H1 (cell line): ENCODE data around the gene PPY. TPM values are rescaled to one million over a fixed set of nuclear protein-coding genes. Genes with fewer than 3 reads are reported as not detected.
A peak's percentile ranks its signal among the peaks of the same experiment; 100 is the strongest.

Experiments
- CTCF ChIA-PET: fragments of 300-600 bp; sonication (Branson Sonifier 250); formaldehyde crosslinking; loops from one replicate; lab custom pipeline; 2021; ENCODE audit not compliant: partially characterized antibody; lab: Charles Lee
- POLR2A ChIA-PET: fragments of 300-600 bp; sonication (Branson Sonifier 250); formaldehyde crosslinking; loops from one replicate; lab custom pipeline; 2021; ENCODE audit warnings: inconsistent platforms; ENCODE audit not compliant: partially characterized antibody; lab: Charles Lee
- DNase-seq, 2 experiments: peaks; one replicate each; pipeline versions ENCODE4 v3.0.0 to v3.0.0-alpha.2; 2010 to 2022; ENCODE audit warnings: low spot score in 2 of 2, low read depth in 1 of 2, mixed read lengths in 1 of 2
- FAIRE-seq: peaks from 2 replicates; lab custom pipeline; 2011; peaks lifted over from hg19 to GRCh38; lab: Jason Lieb, UNC
- H2AFZ ChIP-seq: 2 replicates; pipeline ENCODE4 v1.8.1; 2012; ENCODE audit warnings: low read length, inconsistent platforms
- H2AK5ac ChIP-seq: 2 replicates; pipeline ENCODE4 v1.6.1; 2013; ENCODE audit warnings: low read depth, low read length
- H2BK120ac ChIP-seq: replicated peaks from 2 replicates; pipeline ENCODE3; 2013; ENCODE audit warnings: low read depth, low read length, inconsistent platforms
- H2BK12ac ChIP-seq: 2 replicates; pipeline ENCODE4 v1.6.1; 2013; ENCODE audit warnings: low read depth, low read length
- H2BK15ac ChIP-seq: 2 replicates; pipeline ENCODE4 v1.6.1; 2013; ENCODE audit warnings: low read length
- H2BK20ac ChIP-seq: 2 replicates; pipeline ENCODE4 v1.6.1; 2013; ENCODE audit warnings: low read length
- H2BK5ac ChIP-seq: 2 replicates; pipeline ENCODE4 v1.6.1; 2013; ENCODE audit warnings: low read depth, low read length
- H3K14ac ChIP-seq: 2 replicates; pipeline ENCODE4 v1.6.1; 2013; ENCODE audit warnings: inconsistent platforms; ENCODE audit not compliant: insufficient read length
- H3K18ac ChIP-seq: 2 replicates; pipeline ENCODE4 v1.6.1; 2013; ENCODE audit warnings: low read length; ENCODE audit errors: extremely low read depth
- H3K23ac ChIP-seq: 2 replicates; pipeline ENCODE4 v1.6.1; 2013; ENCODE audit warnings: inconsistent platforms; ENCODE audit not compliant: insufficient read length
- H3K23me2 ChIP-seq: 2 replicates; pipeline ENCODE4 v1.6.1; 2013; ENCODE audit warnings: low read depth, low read length
- H3K27ac ChIP-seq: 2 replicates; pipeline ENCODE4 v1.6.1; 2011; ENCODE audit warnings: low read depth, low read length, inconsistent platforms
- H3K27me3 ChIP-seq, 4 experiments: replicated peaks in 1 of 4; 1 replicate in 1 of 4; 2 replicates in 3 of 4; pipeline versions ENCODE4 v1.6.1 to v1.8.1; 2011 to 2013; ENCODE audit warnings: low read length in 3 of 4, mild to moderate bottlenecking in 3 of 4, inconsistent platforms in 2 of 4, mixed read lengths in 2 of 4, moderate library complexity in 1 of 4; ENCODE audit not compliant: control insufficient read depth in 3 of 4, insufficient read depth in 3 of 4; ENCODE audit errors: extremely low read depth in 1 of 4
- H3K36me3 ChIP-seq, 4 experiments: 2 replicates each; pipeline versions ENCODE4 v1.6.1 to v1.8.1; 2011 to 2013; ENCODE audit warnings: mild to moderate bottlenecking in 4 of 4, low read length in 3 of 4, moderate library complexity in 2 of 4, control low read depth in 1 of 4, inconsistent platforms in 1 of 4; ENCODE audit not compliant: insufficient read depth in 4 of 4, control insufficient read depth in 2 of 4
- H3K4ac ChIP-seq: replicated peaks from 2 replicates; pipeline ENCODE3; 2013; ENCODE audit warnings: low read length, low read depth, mixed read lengths, inconsistent platforms; ENCODE audit not compliant: insufficient read length
- H3K4me1 ChIP-seq, 4 experiments: replicated peaks in 1 of 4; 1 replicate in 1 of 4; 2 replicates in 3 of 4; pipeline versions ENCODE4 v1.6.1 to v1.8.1; 2011 to 2013; ENCODE audit warnings: low read length in 3 of 4, inconsistent platforms in 2 of 4, mixed read lengths in 1 of 4; ENCODE audit not compliant: insufficient read depth in 4 of 4, control insufficient read depth in 3 of 4
- H3K4me2 ChIP-seq, 2 experiments: 2 replicates each; pipeline versions ENCODE4 v1.6.1 to v1.8.1; 2011 to 2013; ENCODE audit warnings: low read depth in 2 of 2, low read length in 2 of 2, control low read depth in 1 of 2, inconsistent platforms in 1 of 2, mild to moderate bottlenecking in 1 of 2; ENCODE audit not compliant: insufficient read depth in 1 of 2
- H3K4me3 ChIP-seq, 4 experiments: fragments of 200-600, 300-600 bp in 1 of 4; sonication (generic), shearing (Covaris generic), sonication (Bioruptor Twin) in 1 of 4; 2 replicates each; pipeline versions ENCODE4 v1.5.1 to v1.8.1; 2011 to 2016; ENCODE audit warnings: low read length in 4 of 4, low read depth in 3 of 4, control low read depth in 2 of 4, inconsistent platforms in 2 of 4, mild to moderate bottlenecking in 2 of 4, mixed read lengths in 1 of 4, moderate library complexity in 1 of 4; ENCODE audit not compliant: insufficient read depth in 2 of 4; ENCODE audit errors: extremely low read depth in 1 of 4
- H3K56ac ChIP-seq: replicated peaks from 2 replicates; pipeline ENCODE3; 2013; ENCODE audit warnings: low read depth, mild to moderate bottlenecking, mixed read lengths, low read length, inconsistent platforms; ENCODE audit not compliant: insufficient read length
- H3K79me1 ChIP-seq: 2 replicates; pipeline ENCODE4 v1.6.1; 2013; ENCODE audit warnings: low read depth, low read length, control low read depth
- H3K79me2 ChIP-seq, 2 experiments: 2 replicates each; pipeline versions ENCODE4 v1.6.1 to v1.8.1; 2012 to 2013; ENCODE audit warnings: low read length in 2 of 2, mild to moderate bottlenecking in 2 of 2, inconsistent platforms in 1 of 2; ENCODE audit not compliant: insufficient read depth in 2 of 2, control insufficient read depth in 1 of 2
- H3K9ac ChIP-seq, 4 experiments: replicated peaks in 1 of 4; 1 replicate in 1 of 4; 2 replicates in 3 of 4; pipeline versions ENCODE4 v1.6.1 to v1.8.1; 2011 to 2013; ENCODE audit warnings: low read depth in 3 of 4, low read length in 3 of 4, control low read depth in 2 of 4, mild to moderate bottlenecking in 2 of 4, moderate library complexity in 2 of 4, inconsistent platforms in 1 of 4; ENCODE audit errors: extremely low read depth in 1 of 4
- H3K9me3 ChIP-seq, 2 experiments: 2 replicates each; pipeline versions ENCODE4 v1.6.1 to v1.8.1; 2012 to 2013; ENCODE audit warnings: mild to moderate bottlenecking in 2 of 2, moderate library complexity in 2 of 2, control low read depth in 1 of 2, inconsistent platforms in 1 of 2, low read depth in 1 of 2, low read length in 1 of 2, mixed read lengths in 1 of 2; ENCODE audit not compliant: insufficient read depth in 2 of 2
- H4K20me1 ChIP-seq, 2 experiments: replicated peaks in 1 of 2; 2 replicates each; pipeline versions ENCODE3 to v1.8.1; 2011 to 2013; ENCODE audit warnings: inconsistent platforms in 2 of 2, low read length in 2 of 2, mild to moderate bottlenecking in 1 of 2; ENCODE audit not compliant: insufficient read depth in 2 of 2, control insufficient read depth in 1 of 2
- H4K5ac ChIP-seq: 2 replicates; pipeline ENCODE4 v1.6.1; 2013; ENCODE audit warnings: low read length, low read depth, mixed read lengths, inconsistent platforms; ENCODE audit not compliant: insufficient read length
- H4K8ac ChIP-seq: 2 replicates; pipeline ENCODE4 v1.8.0; 2013; ENCODE audit warnings: mild to moderate bottlenecking, moderate library complexity, low read length, inconsistent platforms; ENCODE audit not compliant: insufficient read depth; ENCODE audit errors: extremely low read depth
- H4K91ac ChIP-seq: replicated peaks from 2 replicates; pipeline ENCODE3; 2013; ENCODE audit warnings: low read length, mixed read lengths, inconsistent platforms; ENCODE audit not compliant: insufficient read length
- CBX8 ChIP-seq: fragments of 300-800, 300-1000 bp; sonication (generic); IDR thresholded peaks from 2 replicates; pipeline ENCODE4 v1.7.1; 2016; ENCODE audit warnings: low read depth, low read length, borderline replicate concordance
- EZH2 ChIP-seq: fragments of 200-600 bp; sonication (generic); IDR thresholded peaks from 2 replicates; pipeline ENCODE4 v1.7.1; 2012; ENCODE audit warnings: low read depth, mild to moderate bottlenecking, moderate library complexity, low read length, inconsistent platforms; ENCODE audit not compliant: severe bottlenecking
- HDAC6 ChIP-seq: IDR thresholded peaks from one replicate; pipeline ENCODE4 v1.7.1; 2012; ENCODE audit warnings: low read depth, mild to moderate bottlenecking, inconsistent platforms, low read length, moderate library complexity
- KDM1A ChIP-seq: fragments of 200-600, 300-600 bp; sonication (generic); IDR thresholded peaks from 2 replicates; pipeline ENCODE4 v1.7.1; 2016; ENCODE audit warnings: mild to moderate bottlenecking, low read length, borderline replicate concordance
- KDM4A ChIP-seq: IDR thresholded peaks from one replicate; pipeline ENCODE4 v1.7.1; 2012; ENCODE audit warnings: low read depth, mild to moderate bottlenecking, moderate library complexity, low read length, inconsistent platforms; ENCODE audit not compliant: severe bottlenecking
- PHF8 ChIP-seq: fragments of 200-600 bp; sonication (generic); conservative IDR thresholded peaks from 2 replicates; pipeline ENCODE4 v1.7.1; 2012; ENCODE audit warnings: low read depth, mild to moderate bottlenecking, inconsistent platforms, low read length, moderate library complexity
- POU5F1 ChIP-seq: IDR thresholded peaks from 2 replicates; pipeline ENCODE4 v1.6.1; 2011; ENCODE audit warnings: low read depth, mild to moderate bottlenecking, low read length, moderate library complexity
- USF2 ChIP-seq: IDR thresholded peaks from 2 replicates; pipeline ENCODE4 v1.6.1; 2011; ENCODE audit warnings: low read length, improper control_type of control experiment
- ZNF274 ChIP-seq: IDR thresholded peaks from 2 replicates; pipeline ENCODE4 v1.7.0; 2012; ENCODE audit warnings: low read length, borderline replicate concordance; ENCODE audit errors: extremely low read depth
- WGBS, 2 experiments: shearing (Covaris generic) in 1 of 2; methylation state at CpG; one replicate each; pipeline versions ENCODE4 v1.1.6 to v1.1.7; 2013 to 2015; ENCODE audit warnings: low lambda C conversion rate in 2 of 2, mixed read lengths in 2 of 2, inconsistent platforms in 1 of 2, low coverage in 1 of 2, missing lambda C conversion rate in 1 of 2; ENCODE audit not compliant: insufficient replicate concordance in 2 of 2, insufficient coverage in 1 of 2, insufficient read length in 1 of 2; ENCODE audit errors: extremely low coverage in 1 of 2, missing lambda C conversion rate in 1 of 2; 5-methylcytosine and 5-hydroxymethylcytosine counted together
- polyA plus RNA-seq, 7 experiments: library from polyadenylated mRNA; depleted of rRNA in 3 of 7; stranded (reverse) in 5 of 7; unstranded in 2 of 7; fragments of >200 nt in 5 of 7; fragments of 200-250 nt in 2 of 7; gene quantifications; 1 replicate in 5 of 7; 2 replicates in 1 of 7; 4 replicates in 1 of 7; pipeline versions ENCODE4 v1.2.1 to v1.2.3, GENCODE V29; 2011 to 2013; ENCODE audit warnings: missing spikeins in 2 of 7, mixed read lengths in 2 of 7
- total RNA-seq: library from RNA; stranded (reverse); fragmentation: NEBNext Ultra II Directional; extraction: Animal tissue kit (Norgen Biotek cat#: 25700); gene quantifications from 2 replicates; pipeline ENCODE4 v1.2.1, GENCODE V29; 2021

The PPY gene
- total and polyA plus RNA-seq, 2 of the 8 experiments (the other 6 are each of a cell fraction or from before 2014, with no cell fraction given): 0.26 TPM; not detected in 1

DNA sequence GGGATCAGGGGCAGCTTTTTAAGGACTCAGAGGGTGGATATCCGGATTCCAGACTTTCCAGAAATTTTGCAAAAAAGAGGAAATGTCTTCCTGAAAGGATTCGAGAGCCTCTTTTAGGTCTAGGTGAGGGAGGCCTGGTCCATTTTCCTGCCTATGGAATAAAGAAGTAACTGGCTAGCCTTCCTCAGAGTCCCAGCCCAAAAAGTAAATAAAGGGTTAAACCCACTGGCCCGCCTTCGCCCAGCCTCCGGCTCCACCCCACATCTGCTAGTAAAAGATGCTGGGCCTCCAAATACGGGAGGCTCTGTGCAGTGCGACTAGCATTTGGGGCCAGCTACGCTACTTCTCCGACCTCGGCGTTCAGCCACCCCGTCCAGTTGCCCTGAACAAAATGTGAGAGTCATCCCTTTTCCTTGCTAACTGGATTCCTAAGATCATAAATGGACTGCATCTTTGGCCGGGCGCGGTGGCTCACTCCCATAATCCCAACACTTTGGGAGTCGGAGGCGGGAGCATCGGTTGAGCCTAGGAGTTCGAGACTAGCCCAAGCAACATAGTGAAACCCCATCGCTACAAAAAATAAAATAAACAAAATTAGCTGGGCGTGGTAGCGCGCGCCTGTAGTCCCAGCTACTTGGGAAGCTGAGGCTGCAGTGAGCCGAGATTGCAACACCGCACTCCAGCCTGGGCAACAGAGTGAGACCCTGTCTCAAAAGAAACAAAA, 34.1 kb downstream of the PPY start:
- Histone ChIP-seq H2AK5ac (no peak overlapping the region), H4K8ac (no peak overlapping the region), H3K27me3 (peaks cover 0 to 21% (median 15%) of the 10 kb centered on the region in 4 experiments; a peak in 5 of 7 replicates), H3K23ac (no peak overlapping the region), H3K23me2 (peaks cover 27% of the 10 kb centered on the region), H3K79me2 (no peaks in the 10 kb centered on the region), H3K4me3 (peak overlapping the region; percentile 42 to 81 (median 68); a peak in 7 of 8 replicates), H3K14ac (no peak overlapping the region), H3K4me2 (peak overlapping the region; percentile 94 to 99), H2BK120ac (no peak overlapping the region), H3K4ac (no peak overlapping the region), H3K18ac (peak overlapping the region; percentile 48), H2BK5ac (0 out of 2 replicates have a peak overlapping the region, but pooled peaks have one; percentile 94), H4K20me1 (peaks cover 0 to 7% of the 10 kb centered on the region in 2 experiments), H3K79me1 (no peaks in the 10 kb centered on the region), H4K91ac (no peak overlapping the region), H3K9ac (no peak overlapping the region), H3K36me3 (no peaks in the 10 kb centered on the region; a peak in 1 of 8 replicates), H3K4me1 (peaks cover 4 to 22% (median 19%) of the 10 kb centered on the region in 4 experiments), H2AFZ (peak overlapping the region; percentile 87), H4K5ac (no peak overlapping the region), H3K27ac (no peak overlapping the region), H2BK20ac (no peak overlapping the region), H3K56ac (no peak overlapping the region), H2BK15ac (no peak overlapping the region), H3K9me3 (no peaks in the 10 kb centered on the region), H2BK12ac (no peak overlapping the region)
- DNase-seq (peak in 1 of 2 experiments; percentile 80), FAIRE-seq (no peak)
- WGBS, 2 experiments: 12% methylated on average over 26 of the region's 26 CpGs; no CpG with 5 or more reads in 1 of the 2 experiments
- ChIA-PET POLR2A (interaction anchor here (0.6 to 1.5 kb wide), 2 partner anchors 10 to 19 kb away, joined by 4 to 6 read pairs; no protein-coding TSS in a partner anchor), CTCF (interaction anchor here (0.9 to 25.8 kb wide), 15 partner anchors 8 to 208 kb away, joined by 3 to 403 read pairs (median 9); partner anchors contain the start of genes NAGS and PPY)
- TF ChIP-seq POU5F1 (no peak), EZH2 (no peak), KDM1A (peak; percentile 58; the same call in 1 of the 2 replicates), CBX8 (no peak), HDAC6 (no peak), ZNF274 (no peak), KDM4A (no peak), USF2 (no peak), PHF8 (no peak)
